ENCODE results near the gene FXYD6. TPM values are rescaled to one million over a fixed set of nuclear protein-coding genes. Genes with fewer than 3 reads are reported as not detected.

The FXYD6 gene
- total and polyA plus RNA-seq, 7 donors, result 12.3 to 305 (median 243) TPM

DNA sequence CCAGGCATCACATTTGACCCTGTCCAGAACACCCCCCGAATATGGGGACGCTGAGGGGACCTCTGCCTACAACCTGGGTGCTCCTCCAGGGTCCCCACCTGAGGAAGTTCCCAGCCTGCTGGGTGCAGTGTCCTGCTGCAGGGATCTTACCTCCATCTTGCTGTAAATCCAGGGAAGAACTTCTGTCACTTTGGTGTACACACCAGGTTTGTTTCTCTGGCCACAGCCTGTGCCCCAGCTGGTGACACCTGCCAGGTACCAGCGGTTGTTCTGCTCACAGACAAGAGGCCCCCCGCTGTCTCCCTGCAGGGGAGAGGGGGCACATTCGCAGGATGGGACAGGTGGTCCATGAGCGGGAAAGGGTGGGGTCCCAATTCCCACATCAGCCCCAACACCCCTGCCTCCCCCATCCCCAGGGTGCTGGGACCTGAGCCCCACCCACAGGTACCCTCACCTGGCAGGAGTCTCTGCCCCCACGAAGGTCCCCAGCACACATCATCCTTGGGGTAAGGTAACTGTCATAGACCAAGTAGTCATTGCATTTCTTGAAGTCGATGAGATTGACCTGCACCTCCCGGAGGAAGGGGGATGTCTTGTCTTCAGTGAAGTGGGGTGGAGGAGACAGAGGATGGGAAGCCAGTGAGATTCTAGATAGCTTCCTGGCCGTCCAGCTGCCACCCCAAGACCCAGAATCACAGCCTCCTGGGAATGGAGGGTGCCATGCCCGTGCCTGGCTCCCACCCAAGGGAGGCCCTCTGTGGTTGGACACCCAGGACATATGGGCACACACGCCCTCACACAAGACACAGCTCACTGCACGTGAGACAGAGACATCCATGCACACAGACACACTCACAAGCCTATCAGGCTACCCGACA, 27.3 kb upstream of the FXYD6 start:
- H3K9me3 ChIP-seq, result no peaks in the 10 kb centered on the region
- intact Hi-C loops (cut with DNase I), result loop anchor here (1.0 kb wide), 1 partner anchor 59 kb away; no protein-coding TSS in a partner anchor

DNA sequence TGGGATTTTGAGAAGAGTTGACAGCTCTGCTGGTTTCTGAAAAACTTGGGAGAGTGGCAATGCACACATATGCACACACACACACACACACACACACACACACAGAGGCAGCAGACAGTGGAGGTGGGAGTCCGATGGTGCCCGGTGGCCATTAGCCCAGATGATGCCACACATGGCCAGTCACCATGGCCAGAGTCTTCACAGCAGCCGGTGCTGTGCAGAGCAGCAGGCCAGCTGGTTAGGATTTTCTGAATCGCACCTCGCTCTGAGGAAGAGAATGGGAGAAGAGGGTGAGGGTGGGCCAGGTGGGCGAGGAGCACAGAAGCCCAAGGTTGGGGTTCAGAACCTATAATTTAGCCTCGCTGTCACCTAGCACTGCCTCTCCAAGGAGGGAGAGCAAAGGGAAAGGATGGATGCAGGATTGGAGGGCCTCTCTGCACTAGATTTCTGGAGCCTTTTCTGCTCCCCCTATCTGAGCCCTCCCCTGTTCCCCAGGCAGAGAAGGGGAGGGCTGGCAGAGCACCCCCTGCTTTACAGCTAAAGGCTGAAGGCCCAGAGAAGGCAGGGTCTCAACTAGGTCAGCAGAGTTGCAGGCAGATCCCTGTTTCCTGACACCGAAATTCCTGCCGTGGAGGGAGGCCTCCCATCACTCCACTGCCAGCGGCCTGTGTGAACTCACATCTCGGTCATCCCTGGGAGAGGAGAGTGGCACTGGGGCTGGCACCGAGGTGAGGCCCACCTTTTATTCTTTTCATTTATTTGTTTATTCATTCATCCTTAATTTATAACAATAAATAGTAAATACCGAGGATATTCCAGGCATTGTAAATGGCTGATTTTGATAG, 25.8 kb upstream of the FXYD6 start:
- H3K27me3 ChIP-seq, result no peaks in the 10 kb centered on the region
- WGBS, 2 donors, result 84 to 91% methylated on average over 13 of the region's 13 CpGs
- no peak overlapping the region for H3K4me3 ChIP-seq
- intact Hi-C loops (cut with DNase I), result no loop called here
- H3K9me3 ChIP-seq, result no peaks in the 10 kb centered on the region
- H3K27ac ChIP-seq, result no peak overlapping the region
- no peak for TF ChIP-seq POLR2A (IDR thresholded peaks at IDR 0.05)
- TF ChIP-seq, protein P1, sequence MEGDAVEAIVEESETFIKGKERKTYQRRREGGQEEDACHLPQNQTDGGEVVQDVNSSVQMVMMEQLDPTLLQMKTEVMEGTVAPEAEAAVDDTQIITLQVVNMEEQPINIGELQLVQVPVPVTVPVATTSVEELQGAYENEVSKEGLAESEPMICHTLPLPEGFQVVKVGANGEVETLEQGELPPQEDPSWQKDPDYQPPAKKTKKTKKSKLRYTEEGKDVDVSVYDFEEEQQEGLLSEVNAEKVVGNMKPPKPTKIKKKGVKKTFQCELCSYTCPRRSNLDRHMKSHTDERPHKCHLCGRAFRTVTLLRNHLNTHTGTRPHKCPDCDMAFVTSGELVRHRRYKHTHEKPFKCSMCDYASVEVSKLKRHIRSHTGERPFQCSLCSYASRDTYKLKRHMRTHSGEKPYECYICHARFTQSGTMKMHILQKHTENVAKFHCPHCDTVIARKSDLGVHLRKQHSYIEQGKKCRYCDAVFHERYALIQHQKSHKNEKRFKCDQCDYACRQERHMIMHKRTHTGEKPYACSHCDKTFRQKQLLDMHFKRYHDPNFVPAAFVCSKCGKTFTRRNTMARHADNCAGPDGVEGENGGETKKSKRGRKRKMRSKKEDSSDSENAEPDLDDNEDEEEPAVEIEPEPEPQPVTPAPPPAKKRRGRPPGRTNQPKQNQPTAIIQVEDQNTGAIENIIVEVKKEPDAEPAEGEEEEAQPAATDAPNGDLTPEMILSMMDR (IDR thresholded peaks at IDR 0.05), result no peak
- TF ChIP-seq POLR2AphosphoS5 (IDR thresholded peaks at IDR 0.05), result no peak
- TF ChIP-seq EP300 (IDR thresholded peaks at IDR 0.05), result no peak
- H3K36me3 ChIP-seq, result no peaks in the 10 kb centered on the region
- peaks cover 0 to 9% (median 3%) of the 10 kb centered on the region in 4 donors for H3K4me1 ChIP-seq
- peak; percentile 58 for DNase-seq

More for the DNA sequence above, 27.3 kb upstream of the FXYD6 start:
- peaks cover 0 to 14% (median 10%) of the 10 kb centered on the region in 4 donors for H3K4me1 ChIP-seq
- TF ChIP-seq POLR2A (IDR thresholded peaks at IDR 0.05) (no peak), POLR2AphosphoS5 (IDR thresholded peaks at IDR 0.05) (no peak), EP300 (IDR thresholded peaks at IDR 0.05) (no peak)
- TF ChIP-seq, protein P1 (IDR thresholded peaks at IDR 0.05), result no peak
- no peak overlapping the region for H3K27ac ChIP-seq
- no peaks in the 10 kb centered on the region for H3K36me3 ChIP-seq
- H3K4me3 ChIP-seq, result no peak overlapping the region
- H3K27me3 ChIP-seq, result no peaks in the 10 kb centered on the region
- DNase-seq, result peak; percentile 56
- WGBS, 2 donors, result 91 to 93% methylated on average over 14 of the region's 14 CpGs

DNA sequence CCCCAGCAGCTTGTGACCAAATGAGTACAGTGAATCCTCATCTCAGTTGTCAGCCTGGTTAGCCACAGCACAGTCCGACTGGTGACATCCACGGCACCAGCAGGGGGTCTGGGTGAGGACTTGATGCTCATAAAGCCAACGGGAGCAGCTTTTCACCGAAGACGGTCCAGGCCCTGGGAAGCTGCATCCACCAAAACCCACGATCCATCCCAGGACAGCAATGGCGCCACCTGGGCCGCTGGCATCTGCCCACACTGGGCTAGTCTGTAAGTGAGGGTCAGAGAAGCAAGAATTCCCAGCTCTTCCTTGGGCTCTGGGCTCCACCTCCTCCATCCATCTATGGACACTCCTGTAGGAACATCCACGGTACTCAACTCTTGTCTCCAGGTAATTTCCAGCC, 25.1 kb upstream of the FXYD6 start:
- peaks cover 0 to 4% (median 0%) of the 10 kb centered on the region in 4 donors for H3K4me1 ChIP-seq
- DNase-seq, result peak; percentile 48
- TF ChIP-seq EP300 (IDR thresholded peaks at IDR 0.05), result no peak
- TF ChIP-seq, protein P1 (IDR thresholded peaks at IDR 0.05), result no peak
- TF ChIP-seq POLR2AphosphoS5 (IDR thresholded peaks at IDR 0.05), result no peak
- TF ChIP-seq POLR2A (IDR thresholded peaks at IDR 0.05), result no peak
- no peak overlapping the region for H3K4me3 ChIP-seq
- H3K27ac ChIP-seq, result no peak overlapping the region
- no peaks in the 10 kb centered on the region for H3K27me3 ChIP-seq
- no peaks in the 10 kb centered on the region for H3K36me3 ChIP-seq
- intact Hi-C loops (cut with DNase I), result no loop called here
- no peaks in the 10 kb centered on the region for H3K9me3 ChIP-seq
- 96% methylated on average over 9 of the region's 9 CpGs for WGBS, 2 donors

DNA sequence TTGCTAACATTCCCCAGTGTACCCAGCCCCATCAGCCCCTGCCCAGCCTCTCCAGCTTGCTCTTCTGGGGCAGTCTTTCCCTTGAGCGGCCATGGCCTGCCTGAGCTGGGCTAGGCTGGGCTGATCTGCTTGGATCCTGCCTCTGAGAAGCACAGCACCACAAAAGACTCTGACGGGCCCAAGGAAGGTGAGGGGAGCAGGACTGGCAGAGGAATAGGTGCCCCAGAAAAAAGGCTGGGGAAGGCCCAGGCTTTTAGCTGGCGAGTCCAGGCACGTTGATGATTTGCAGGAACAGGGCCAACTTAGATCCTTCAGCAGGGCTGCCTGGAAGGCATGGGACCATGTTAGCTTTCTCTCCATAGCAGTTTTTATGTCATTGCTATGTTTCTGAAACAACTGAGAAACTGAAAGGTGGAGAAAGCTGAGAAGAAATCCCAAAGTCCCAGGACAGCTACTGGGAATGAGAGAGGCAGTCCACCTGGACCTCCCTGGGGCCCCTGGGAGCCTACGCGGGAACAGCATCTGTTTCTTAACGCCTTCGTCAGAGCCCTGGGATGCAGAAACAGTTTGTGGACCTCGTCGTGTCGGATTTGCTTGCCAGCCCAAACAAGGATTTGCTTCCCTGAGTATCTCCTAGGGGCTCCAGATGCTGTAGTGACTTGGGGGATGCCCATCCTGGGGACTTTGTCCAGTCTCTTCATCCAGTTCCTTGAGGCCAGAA, 24.4 kb upstream of the FXYD6 start:
- intact Hi-C loops (cut with DNase I), result no loop called here
- H3K9me3 ChIP-seq, result no peaks in the 10 kb centered on the region
- H3K36me3 ChIP-seq, result no peaks in the 10 kb centered on the region
- peak; percentile 60 for DNase-seq
- no peak overlapping the region for H3K27ac ChIP-seq
- no peak for TF ChIP-seq POLR2A (IDR thresholded peaks at IDR 0.05)
- WGBS, 2 donors, result 86 to 88% methylated on average over 11 of the region's 11 CpGs
- H3K27me3 ChIP-seq, result no peaks in the 10 kb centered on the region
- peaks cover 0 to 4% (median 0%) of the 10 kb centered on the region in 4 donors for H3K4me1 ChIP-seq
- H3K4me3 ChIP-seq, result no peak overlapping the region

Data from sigmoid colon (tissue), 7 donors.